C4-2B (cell line): ENCODE data around the gene PLK1.

Source experiments
- CTCF ChIP-seq: fragments of 450-650 bp; conservative IDR thresholded peaks from 2 replicates; pipeline ENCODE4 v1.5.1; 2017; ENCODE audit warnings: mild to moderate bottlenecking
- ZFX ChIP-seq: fragments of 450-650 bp; IDR thresholded peaks from 2 replicates; pipeline ENCODE4 v1.6.1; 2017

- TF ChIP-seq CTCF: peak; percentile 67
- no peak for TF ChIP-seq ZFX
These were observed 49.4 kb downstream of the PLK1 start for GRCh38 chr16:23728112-23728477.
